Activated naive CD4-positive, alpha-beta T cell treated with anti-CD3 and anti-CD28 coated beads, Interleukin-2, amount 10 ng/mL, durations not matched to agents 5 hours and 36 hours (primary cell): Measurements from ENCODE around the gene KLK14. TPM values are rescaled to one million over a fixed set of nuclear protein-coding genes. Genes with fewer than 3 reads are reported as not detected.

Source experiments
- total RNA-seq, 2 experiments: library from RNA; stranded (reverse); gene quantifications; one replicate each; pipeline ENCODE4 v1.2.3, GENCODE V29; 2021

The KLK14 gene, protein sequence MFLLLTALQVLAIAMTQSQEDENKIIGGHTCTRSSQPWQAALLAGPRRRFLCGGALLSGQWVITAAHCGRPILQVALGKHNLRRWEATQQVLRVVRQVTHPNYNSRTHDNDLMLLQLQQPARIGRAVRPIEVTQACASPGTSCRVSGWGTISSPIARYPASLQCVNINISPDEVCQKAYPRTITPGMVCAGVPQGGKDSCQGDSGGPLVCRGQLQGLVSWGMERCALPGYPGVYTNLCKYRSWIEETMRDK
- total RNA-seq, result under 1 TPM in 1 of 2 experiments, not detected in 1; 0.41 TPM

DNA sequence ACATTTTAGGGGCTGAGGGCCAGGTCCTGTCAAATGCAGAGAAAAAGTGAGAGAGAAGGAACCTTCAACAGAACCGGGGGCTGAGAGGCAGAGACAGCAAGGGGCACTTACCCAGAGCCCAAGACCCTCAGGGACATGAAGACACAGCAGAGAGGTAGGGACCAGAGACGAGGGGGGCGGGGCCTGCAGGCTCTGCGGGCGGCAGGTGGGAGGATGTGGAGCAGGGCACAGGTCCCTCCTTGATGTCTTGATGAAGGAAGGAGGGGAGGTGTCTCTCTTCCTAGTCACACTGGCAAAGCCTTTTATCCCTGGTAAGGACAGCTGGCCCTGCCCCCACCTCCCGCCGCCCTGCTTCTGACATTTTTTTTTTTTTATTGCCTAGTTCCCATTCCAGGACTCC, at the start of gene KLK14:
KLK14 (minus strand) TSS at position 277 of the 400 bp plus-strand sequence; CDS start at position 4, 273 bp downstream.

DNA sequence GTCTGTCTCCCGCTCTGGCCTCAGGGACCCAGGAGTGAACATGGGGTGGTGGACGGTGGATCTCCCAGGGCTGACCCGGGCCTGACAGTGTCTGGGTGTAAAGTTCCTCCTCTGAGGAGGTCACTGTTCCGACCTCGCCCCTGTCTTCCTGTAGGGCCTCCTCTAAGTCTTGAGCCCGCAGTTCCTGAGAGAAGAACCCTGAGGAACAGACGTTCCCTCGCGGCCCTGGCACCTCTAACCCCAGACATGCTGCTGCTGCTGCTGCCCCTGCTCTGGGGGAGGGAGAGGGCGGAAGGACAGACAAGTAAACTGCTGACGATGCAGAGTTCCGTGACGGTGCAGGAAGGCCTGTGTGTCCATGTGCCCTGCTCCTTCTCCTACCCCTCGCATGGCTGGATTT, 42.0 kb upstream of the KLK14 start, which contains the start of gene SIGLEC9:
SIGLEC9 (plus strand) TSS at position 178 of the 400 bp plus-strand sequence; CDS start at position 247, 69 bp downstream.

DNA sequence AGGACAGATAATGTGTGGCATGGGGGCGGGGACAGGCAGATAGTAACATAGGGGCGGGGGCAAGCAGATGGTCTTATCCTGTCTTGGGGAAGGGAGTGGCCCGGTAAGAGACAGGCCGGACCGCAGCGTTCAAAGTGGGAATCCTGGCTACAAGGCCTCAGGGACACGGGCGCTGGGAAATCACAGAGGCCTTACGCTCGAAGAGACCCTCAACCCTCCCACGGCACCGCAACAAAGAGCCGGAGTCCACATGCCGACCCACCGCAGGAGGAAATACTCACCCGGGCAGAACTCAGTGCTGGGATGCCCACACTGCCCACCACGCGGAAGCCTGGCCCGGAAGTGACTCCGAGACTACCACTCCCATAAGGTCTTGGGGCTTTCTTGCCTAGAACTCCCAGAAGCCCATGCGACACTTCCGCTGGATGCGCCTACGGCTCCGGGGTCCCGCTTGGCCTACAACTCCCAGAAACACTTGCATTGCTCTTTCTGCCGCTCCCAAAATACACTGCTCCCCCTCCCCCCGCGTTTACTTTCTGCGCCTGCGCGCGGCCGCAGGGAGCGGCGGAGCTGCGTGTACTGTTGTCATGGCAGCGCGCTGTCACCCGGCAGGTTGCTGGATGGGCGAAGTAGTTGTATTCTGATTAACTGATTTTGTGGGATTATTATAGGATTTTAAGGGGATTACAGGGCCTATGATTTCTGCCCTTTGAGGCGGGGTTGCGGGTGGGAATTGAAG, 25.5 kb upstream of the KLK14 start, which contains the start of gene CTU1:
CTU1 (minus strand) TSS at position 344 of the 739 bp plus-strand sequence. CDS start 3,840 bp downstream, outside the sequence.

DNA sequence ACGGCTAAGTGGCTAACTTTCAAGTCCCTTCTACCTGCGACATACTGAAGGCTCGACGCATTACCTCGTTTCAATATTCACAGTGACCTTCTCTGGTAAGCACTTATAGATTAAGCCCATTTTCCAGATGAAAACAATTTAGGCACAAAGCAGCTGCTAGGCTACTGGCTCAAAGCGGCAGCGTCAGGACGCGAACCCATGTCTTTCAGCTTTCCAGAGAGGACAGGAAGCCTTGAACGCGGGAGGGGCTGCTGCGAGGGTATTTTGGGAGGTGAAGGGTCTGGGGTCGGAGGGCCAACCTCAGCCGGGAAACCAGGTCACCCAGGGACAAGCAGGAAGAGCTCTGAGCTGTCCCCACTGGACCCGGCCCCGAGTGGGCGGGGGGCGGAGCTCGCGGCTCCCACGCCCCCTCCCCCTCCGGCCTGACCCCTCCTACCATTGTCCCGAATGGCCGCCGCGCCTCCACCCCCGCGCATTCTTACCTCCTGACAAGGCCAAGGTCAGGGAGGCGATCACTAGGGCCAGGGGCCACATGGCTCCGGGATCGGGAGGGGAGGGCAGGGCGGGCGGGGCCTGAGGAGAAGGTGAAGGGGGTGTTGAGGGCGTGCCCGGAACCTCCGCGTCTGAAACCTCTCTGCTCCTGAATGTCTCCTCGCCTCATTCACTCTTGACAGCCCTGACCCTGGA, 18.0 kb downstream of the KLK14 start, which contains the start of gene KLK13:
KLK13 (minus strand) TSS at position 559 of the 687 bp plus-strand sequence; CDS start at position 534, 25 bp downstream.

DNA sequence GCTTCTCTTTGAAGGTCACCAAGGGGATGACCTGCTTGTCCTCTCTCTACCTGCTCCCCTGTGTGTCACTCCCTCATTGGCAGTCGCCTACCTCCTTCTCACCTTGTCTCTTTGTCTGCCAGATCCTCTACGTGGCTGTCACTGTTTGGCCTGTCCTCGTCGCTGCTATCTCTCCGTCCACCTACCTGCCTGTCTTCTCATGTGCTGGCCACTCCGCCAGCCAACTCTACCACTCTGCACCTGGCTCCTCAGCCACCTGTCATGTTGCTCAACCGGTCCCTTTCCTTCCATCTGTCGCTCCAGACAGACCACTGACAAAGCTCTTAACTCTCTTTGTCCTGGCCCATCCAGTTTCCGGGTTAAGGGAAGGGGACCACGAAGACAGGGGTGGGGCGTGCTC, 48.0 kb downstream of the KLK14 start, which contains the start of gene KLK12:
KLK12 (minus strand) TSS at position 299 of the 400 bp plus-strand sequence. CDS start 381 bp downstream, outside the sequence.

Other genes with a start within 250 kb of the KLK14 start
- not detected for gene KLK15, start 249.3 kb downstream of the KLK14 start, total RNA-seq
- gene KLK3, start 228.0 kb downstream of the KLK14 start, total RNA-seq, result not detected
- gene KLK2, start 209.4 kb downstream of the KLK14 start, total RNA-seq, result not detected
- gene KLK4, start 171.5 kb downstream of the KLK14 start, total RNA-seq, result not detected
- gene KLK5, start 129.8 kb downstream of the KLK14 start, total RNA-seq, result not detected
- gene KLK6, start 113.3 kb downstream of the KLK14 start, total RNA-seq, result not detected
- not detected for gene KLK7, start 99.0 kb downstream of the KLK14 start, total RNA-seq
- not detected for gene KLK8, start 81.3 kb downstream of the KLK14 start, total RNA-seq
- gene KLK10, start 63.2 kb downstream of the KLK14 start, total RNA-seq, result not detected
- not detected for gene KLK11, start 56.3 kb downstream of the KLK14 start, total RNA-seq
- gene KLK12, start 47.9 kb downstream of the KLK14 start, total RNA-seq, result not detected
- not detected for gene KLK13, start 17.8 kb downstream of the KLK14 start, total RNA-seq
- 10 to 100 TPM in 1 of 2 experiments, 1 to 10 TPM in 1; 9.9 to 10.6 TPM for gene CTU1, start 25.5 kb upstream of the KLK14 start, total RNA-seq
- 1 to 10 TPM; 1.2 TPM for gene SIGLEC9, start 42.0 kb upstream of the KLK14 start, total RNA-seq
- not detected for gene SIGLEC7, start 59.4 kb upstream of the KLK14 start, total RNA-seq
- gene CD33, start 142.2 kb upstream of the KLK14 start, total RNA-seq, result 10 to 100 TPM; 15.8 to 16.0 TPM
- gene SIGLECL1, start 168.2 kb upstream of the KLK14 start, total RNA-seq, result not detected
- gene IGLON5, start 228.8 kb upstream of the KLK14 start, total RNA-seq, result not detected